ENCODE data around the gene CHRNA7. TPM values are rescaled to one million over a fixed set of nuclear protein-coding genes. Genes with fewer than 3 reads are reported as not detected.

Gene CHRNA7
- total RNA-seq, 4 donors from 2014 or later, result 10.7 to 55.9 (median 38.2) TPM

- H3K9me3 ChIP-seq, result no peaks in the 10 kb centered on the region
- TF ChIP-seq POLR2A (IDR thresholded peaks at IDR 0.05), result no peak
- no peak for TF ChIP-seq CTCF (IDR thresholded peaks at IDR 0.05)
- H3K36me3 ChIP-seq, result no peaks in the 10 kb centered on the region
- no peak overlapping the region for H3K27ac ChIP-seq
- peaks cover 0 to 4% (median 0%) of the 10 kb centered on the region in 4 donors for H3K4me1 ChIP-seq
- H3K27me3 ChIP-seq, result no peaks in the 10 kb centered on the region
- H3K4me3 ChIP-seq, result no peak overlapping the region
- no peak for DNase-seq
Measured at GRCh38 chr15:32036971-32037370, 6.7 kb downstream of the CHRNA7 start.

DNA sequence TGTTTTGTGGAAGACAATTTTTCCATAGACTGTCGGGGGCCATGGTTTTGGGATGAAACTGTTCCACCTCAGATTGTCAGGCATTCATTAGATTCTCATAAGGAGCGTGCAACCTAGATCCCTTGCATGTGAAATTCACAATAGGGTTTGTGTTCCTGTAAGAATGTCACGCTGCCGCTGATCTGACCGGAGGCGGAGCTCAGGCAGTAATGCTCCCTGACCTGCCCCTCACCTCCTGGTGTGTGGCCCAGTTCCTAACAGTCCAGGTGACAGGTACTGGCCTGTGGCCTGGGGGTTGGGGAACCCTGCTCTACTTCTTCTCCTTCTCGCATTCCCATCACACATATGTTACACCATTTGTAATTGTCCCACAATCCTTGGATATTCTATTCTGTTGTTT is 11.0 kb downstream of the CHRNA7 start:
- H3K36me3 ChIP-seq, result no peaks in the 10 kb centered on the region
- H3K9me3 ChIP-seq, result no peaks in the 10 kb centered on the region
- DNase-seq, result no peak
- no peaks in the 10 kb centered on the region for H3K27me3 ChIP-seq
- no peak for TF ChIP-seq CTCF (IDR thresholded peaks at IDR 0.05)
- TF ChIP-seq POLR2A (IDR thresholded peaks at IDR 0.05), result no peak
- no peak overlapping the region for H3K27ac ChIP-seq
- H3K4me1 ChIP-seq, result no peaks in the 10 kb centered on the region
- H3K4me3 ChIP-seq, result no peak overlapping the region

GRCh38 chr15:32042269-32042972 is 12.1 kb downstream of the CHRNA7 start:
- no peaks in the 10 kb centered on the region for H3K36me3 ChIP-seq
- no peak overlapping the region for H3K4me3 ChIP-seq
- no peaks in the 10 kb centered on the region for H3K4me1 ChIP-seq
- peak overlapping the region in 2 of 4 donors; percentile 28 to 48 for H3K27ac ChIP-seq
- no peaks in the 10 kb centered on the region for H3K27me3 ChIP-seq
- TF ChIP-seq CTCF (IDR thresholded peaks at IDR 0.05) (peak in 3 of 6 experiments; percentile 38 to 56 (median 52)), POLR2A (IDR thresholded peaks at IDR 0.05) (no peak)
- no peak for DNase-seq
- H3K9me3 ChIP-seq, result no peaks in the 10 kb centered on the region

- Histone ChIP-seq H3K4me3 (no peak overlapping the region), H3K27me3 (no peaks in the 10 kb centered on the region), H3K27ac (no peak overlapping the region), H3K9me3 (no peaks in the 10 kb centered on the region), H3K4me1 (no peaks in the 10 kb centered on the region), H3K36me3 (no peaks in the 10 kb centered on the region)
- DNase-seq, result no peak
- no peak for TF ChIP-seq CTCF (IDR thresholded peaks at IDR 0.05)
- no peak for TF ChIP-seq POLR2A (IDR thresholded peaks at IDR 0.05)
Measured at GRCh38 chr15:32053719-32054118, 23.4 kb downstream of the CHRNA7 start.

- DNase-seq, result no peak
- Histone ChIP-seq H3K4me3 (no peak overlapping the region), H3K9me3 (no peaks in the 10 kb centered on the region), H3K27me3 (no peaks in the 10 kb centered on the region), H3K27ac (no peak overlapping the region), H3K36me3 (no peaks in the 10 kb centered on the region), H3K4me1 (no peaks in the 10 kb centered on the region)
- no peak for TF ChIP-seq POLR2A (IDR thresholded peaks at IDR 0.05)
- no peak for TF ChIP-seq CTCF (IDR thresholded peaks at IDR 0.05)
Measured at GRCh38 chr15:32057876-32058425, 27.6 kb downstream of the CHRNA7 start.

Data from Peyer's patch (tissue), 4 donors.